OCI-LY1 (cell line): ENCODE data around the gene MFAP2.
A peak's percentile ranks its signal among the peaks of the same experiment; 100 is the strongest.

ENCODE experiments used
- H2AFZ ChIP-seq: fragments of 200-600 bp; sonication (generic), shearing (Covaris generic); 2 replicates; pipeline ENCODE4 v1.6.0; 2014; ENCODE audit warnings: antibody characterized with exemption, mild to moderate bottlenecking, low read length
- H3F3A ChIP-seq: fragments of 200-600 bp; sonication (generic), shearing (Covaris generic); 2 replicates; pipeline ENCODE4 v1.6.0; 2014; ENCODE audit warnings: mild to moderate bottlenecking, antibody characterized with exemption, low read length, moderate library complexity; ENCODE audit not compliant: insufficient read depth
- H3K27ac ChIP-seq: fragments of 200-600 bp; sonication (generic); 2 replicates; pipeline ENCODE4 v1.5.1; 2014; ENCODE audit warnings: low read length, mixed run types, mild to moderate bottlenecking, low read depth; ENCODE audit not compliant: poor library complexity, severe bottlenecking
- H3K27me3 ChIP-seq: fragments of 200-600 bp; sonication (generic); 2 replicates; pipeline ENCODE4 v1.6.0; 2014; ENCODE audit warnings: antibody characterized with exemption, mild to moderate bottlenecking, low read length, moderate library complexity; ENCODE audit not compliant: insufficient read depth
- H3K36me3 ChIP-seq: fragments of 200-600 bp; sonication (generic); 2 replicates; pipeline ENCODE4 v1.6.1; 2014; ENCODE audit warnings: mild to moderate bottlenecking, antibody characterized with exemption, low read length, moderate library complexity, mixed read lengths; ENCODE audit not compliant: insufficient read depth
- H3K4me1 ChIP-seq: fragments of 200-600 bp; sonication (generic); 2 replicates; pipeline ENCODE4 v1.5.1; 2014; ENCODE audit warnings: mild to moderate bottlenecking, low read length, moderate library complexity; ENCODE audit not compliant: insufficient read depth, severe bottlenecking
- H3K4me2 ChIP-seq: fragments of 200-600 bp; sonication (generic), shearing (Covaris generic); 2 replicates; pipeline ENCODE4 v1.6.1; 2014; ENCODE audit warnings: low read length
- H3K4me3 ChIP-seq: fragments of 200-600 bp; sonication (generic); 2 replicates; pipeline ENCODE4 v1.5.1; 2014; ENCODE audit warnings: low read length, low read depth, mild to moderate bottlenecking, mixed read lengths; ENCODE audit not compliant: poor library complexity, severe bottlenecking
- H3K79me2 ChIP-seq: fragments of 200-600 bp; shearing (Covaris generic); 2 replicates; pipeline ENCODE4 v1.6.1; 2016; ENCODE audit warnings: mixed run types, low read length, mixed read lengths; ENCODE audit not compliant: insufficient read depth
- H3K9ac ChIP-seq: fragments of 200-600 bp; sonication (generic), shearing (Covaris generic); 2 replicates; pipeline ENCODE4 v1.6.1; 2014; ENCODE audit warnings: mild to moderate bottlenecking, low read length, mixed read lengths
- H3K9me2 ChIP-seq: fragments of 200-600 bp; sonication (generic), shearing (Covaris generic); 2 replicates; pipeline ENCODE4 v1.6.1; 2014; ENCODE audit warnings: low read depth, mild to moderate bottlenecking, low read length, mixed read lengths
- H3K9me3 ChIP-seq: fragments of 200-600 bp; shearing (Covaris generic); 2 replicates; pipeline ENCODE4 v1.6.1; 2014; ENCODE audit warnings: low read length, mixed read lengths
- H4K20me1 ChIP-seq: fragments of 200-600 bp; sonication (generic), shearing (Covaris generic); 2 replicates; pipeline ENCODE4 v1.6.0; 2016; ENCODE audit warnings: mild to moderate bottlenecking, low read length; ENCODE audit not compliant: insufficient read depth
- EZH2 ChIP-seq: fragments of 200-600 bp; sonication (generic), shearing (Covaris generic); IDR thresholded peaks from 2 replicates; pipeline ENCODE4 v1.8.0; 2017; ENCODE audit warnings: borderline replicate concordance, mixed run types, mild to moderate bottlenecking, antibody characterized with exemption, low read length, moderate library complexity, mixed read lengths
- TF ChIP-seq, protein P1 (sequence below): fragments of 200-600 bp; sonication (generic), shearing (Covaris generic); IDR thresholded peaks from 2 replicates; pipeline ENCODE4 v1.5.1; 2017; ENCODE audit warnings: mild to moderate bottlenecking, antibody characterized with exemption, low read length, moderate library complexity, mixed read lengths

MFAP2 gene

DNA sequence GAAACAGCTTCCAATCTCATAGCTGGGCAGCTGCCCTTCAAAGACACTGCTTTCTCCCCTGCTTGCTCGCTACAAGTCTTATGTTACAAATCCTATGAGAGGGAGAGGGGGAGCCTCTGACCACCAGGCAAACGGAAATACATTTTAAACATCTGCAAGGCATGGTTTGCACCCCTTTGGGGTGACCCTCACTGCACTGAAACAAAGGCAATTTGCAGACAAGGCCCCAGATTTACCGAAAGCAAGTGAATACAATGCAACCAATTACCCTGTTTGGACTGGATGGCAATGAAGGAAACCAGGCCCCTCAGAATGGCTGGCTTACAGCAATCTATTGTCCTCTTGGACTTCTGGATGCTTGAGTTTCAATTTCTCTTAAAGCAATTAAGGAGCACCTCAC, 43.2 kb upstream of the MFAP2 start:
- Histone ChIP-seq H3K36me3 (peaks cover 99% of the 10 kb centered on the region), H4K20me1 (no peaks in the 10 kb centered on the region), H3K27me3 (no peaks in the 10 kb centered on the region), H3K4me2 (no peak overlapping the region), H3K9ac (no peak overlapping the region), H2AFZ (no peak overlapping the region), H3K4me3 (no peak overlapping the region), H3K79me2 (no peaks in the 10 kb centered on the region), H3K9me3 (no peaks in the 10 kb centered on the region), H3K9me2 (no peaks in the 10 kb centered on the region), H3F3A (no peaks in the 10 kb centered on the region), H3K27ac (no peak overlapping the region), H3K4me1 (no peaks in the 10 kb centered on the region)
- TF ChIP-seq, protein P1, sequence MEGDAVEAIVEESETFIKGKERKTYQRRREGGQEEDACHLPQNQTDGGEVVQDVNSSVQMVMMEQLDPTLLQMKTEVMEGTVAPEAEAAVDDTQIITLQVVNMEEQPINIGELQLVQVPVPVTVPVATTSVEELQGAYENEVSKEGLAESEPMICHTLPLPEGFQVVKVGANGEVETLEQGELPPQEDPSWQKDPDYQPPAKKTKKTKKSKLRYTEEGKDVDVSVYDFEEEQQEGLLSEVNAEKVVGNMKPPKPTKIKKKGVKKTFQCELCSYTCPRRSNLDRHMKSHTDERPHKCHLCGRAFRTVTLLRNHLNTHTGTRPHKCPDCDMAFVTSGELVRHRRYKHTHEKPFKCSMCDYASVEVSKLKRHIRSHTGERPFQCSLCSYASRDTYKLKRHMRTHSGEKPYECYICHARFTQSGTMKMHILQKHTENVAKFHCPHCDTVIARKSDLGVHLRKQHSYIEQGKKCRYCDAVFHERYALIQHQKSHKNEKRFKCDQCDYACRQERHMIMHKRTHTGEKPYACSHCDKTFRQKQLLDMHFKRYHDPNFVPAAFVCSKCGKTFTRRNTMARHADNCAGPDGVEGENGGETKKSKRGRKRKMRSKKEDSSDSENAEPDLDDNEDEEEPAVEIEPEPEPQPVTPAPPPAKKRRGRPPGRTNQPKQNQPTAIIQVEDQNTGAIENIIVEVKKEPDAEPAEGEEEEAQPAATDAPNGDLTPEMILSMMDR, result peak; percentile 25; the same call in 1 of the 2 replicates
- TF ChIP-seq EZH2, result no peak

DNA sequence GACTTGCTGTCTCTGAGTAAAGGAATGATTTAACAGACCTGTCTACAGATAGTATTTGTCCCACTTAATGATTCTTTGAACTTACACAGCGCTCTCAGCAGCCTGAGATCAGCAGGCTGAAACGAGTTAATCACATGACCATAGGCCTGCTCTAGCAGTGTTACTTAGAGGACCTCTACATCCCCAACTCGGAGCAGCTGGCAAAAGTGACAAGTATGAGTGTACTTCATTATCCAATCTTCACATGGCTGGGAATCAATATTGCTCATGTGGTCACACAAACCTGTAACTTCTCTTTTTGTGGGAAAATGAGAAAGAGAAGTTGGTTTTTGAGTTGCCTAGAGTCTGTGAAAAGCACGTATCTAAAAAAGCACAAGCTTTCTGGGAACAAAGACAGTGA, 42.7 kb upstream of the MFAP2 start:
- Histone ChIP-seq H3K9ac (no peak overlapping the region), H3K9me3 (no peaks in the 10 kb centered on the region), H2AFZ (no peak overlapping the region), H3K27ac (no peak overlapping the region), H3K9me2 (no peaks in the 10 kb centered on the region), H3K79me2 (no peaks in the 10 kb centered on the region), H4K20me1 (no peaks in the 10 kb centered on the region), H3K4me2 (no peak overlapping the region), H3K4me1 (no peaks in the 10 kb centered on the region), H3K27me3 (no peaks in the 10 kb centered on the region), H3K36me3 (peaks cover 97% of the 10 kb centered on the region), H3F3A (no peaks in the 10 kb centered on the region), H3K4me3 (no peak overlapping the region)
- TF ChIP-seq, protein P1, result no peak
- no peak for TF ChIP-seq EZH2

DNA sequence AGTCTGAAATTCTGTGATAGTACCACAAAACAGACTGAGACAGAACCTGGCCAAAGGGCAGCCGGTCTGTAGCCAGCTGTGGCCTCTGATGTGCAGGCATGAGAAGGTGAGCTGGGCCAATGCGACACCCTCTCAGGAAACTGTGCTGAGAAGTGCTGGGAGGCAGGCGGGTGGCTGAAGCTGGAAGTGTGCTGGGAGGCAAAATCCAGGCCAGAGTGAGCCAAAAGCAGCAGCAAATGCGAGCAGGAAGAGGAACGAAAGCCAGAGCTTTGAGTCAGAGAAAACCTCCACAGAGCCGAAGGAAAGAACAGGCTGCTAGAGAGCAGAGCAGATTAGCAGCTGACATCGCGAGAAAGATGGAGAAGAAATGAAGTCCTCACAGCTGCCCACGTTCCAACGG, 41.5 kb upstream of the MFAP2 start:
- Histone ChIP-seq H3K9me2 (no peaks in the 10 kb centered on the region), H3K79me2 (no peaks in the 10 kb centered on the region), H3K27ac (no peak overlapping the region), H3K4me3 (no peak overlapping the region), H3F3A (no peaks in the 10 kb centered on the region), H3K4me1 (no peaks in the 10 kb centered on the region), H3K27me3 (no peaks in the 10 kb centered on the region), H3K9me3 (no peaks in the 10 kb centered on the region), H2AFZ (no peak overlapping the region), H4K20me1 (no peaks in the 10 kb centered on the region), H3K4me2 (no peak overlapping the region), H3K9ac (no peak overlapping the region), H3K36me3 (peaks cover 92% of the 10 kb centered on the region)
- TF ChIP-seq, protein P1, result no peak
- TF ChIP-seq EZH2, result no peak
